ENCODE results near the gene TSPAN2. TPM values are rescaled to one million over a fixed set of nuclear protein-coding genes. Genes with fewer than 3 reads are reported as not detected.

Gene TSPAN2
- total RNA-seq, 1 donor: 0.18 TPM

GRCh38 chr1:115063228-115063901 is 25.9 kb downstream of the TSPAN2 start:
- no peak overlapping the region for H3K4me3 ChIP-seq (ENCODE audit: low read depth, low read length)
- no peak for TF ChIP-seq CTCF (IDR thresholded peaks at IDR 0.05; ENCODE audit: insufficient read depth, low read length)
- no peak for DNase-seq (ENCODE audit: low read depth)

- TF ChIP-seq CTCF (IDR thresholded peaks at IDR 0.05; ENCODE audit: insufficient read depth, low read length): no peak
- no peak overlapping the region for H3K4me3 ChIP-seq (ENCODE audit: low read depth, low read length)
- peak; percentile 30 for DNase-seq (ENCODE audit: low read depth)
Observed at GRCh38 chr1:115062542-115063004, 26.7 kb downstream of the TSPAN2 start.

DNA sequence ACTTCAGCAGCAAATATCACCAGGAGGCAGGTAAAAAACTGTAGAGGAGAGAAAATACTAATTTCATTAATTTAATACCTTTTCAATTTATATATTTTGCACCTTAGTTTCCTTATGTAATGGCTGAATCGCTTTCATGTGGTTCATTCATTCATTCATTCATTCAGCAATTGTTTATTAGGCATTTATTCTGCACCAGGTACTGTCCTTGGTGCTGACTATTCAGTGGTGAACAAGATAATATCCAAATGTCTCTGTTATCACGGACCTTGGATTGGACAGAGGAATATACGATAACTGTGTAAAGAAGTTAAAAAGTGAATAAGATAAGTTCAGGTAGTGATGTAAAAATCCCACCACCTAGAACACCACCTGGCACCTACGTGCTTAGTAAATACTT is 28.8 kb downstream of the TSPAN2 start:
- no peak for DNase-seq (ENCODE audit: low read depth)
- no peak overlapping the region for H3K4me3 ChIP-seq (ENCODE audit: low read depth, low read length)
- TF ChIP-seq CTCF (IDR thresholded peaks at IDR 0.05; ENCODE audit: insufficient read depth, low read length): no peak

- H3K4me3 ChIP-seq (ENCODE audit: low read depth, low read length): no peak overlapping the region
- DNase-seq (ENCODE audit: low read depth): no peak
- TF ChIP-seq CTCF (IDR thresholded peaks at IDR 0.05; ENCODE audit: insufficient read depth, low read length): no peak
Observed at GRCh38 chr1:115059316-115059715, 30.0 kb downstream of the TSPAN2 start.

- TF ChIP-seq CTCF (IDR thresholded peaks at IDR 0.05; ENCODE audit: insufficient read depth, low read length): no peak
- no peak for DNase-seq (ENCODE audit: low read depth)
- no peak overlapping the region for H3K4me3 ChIP-seq (ENCODE audit: low read depth, low read length)
Observed at GRCh38 chr1:115057661-115058254, 31.5 kb downstream of the TSPAN2 start.

DNA sequence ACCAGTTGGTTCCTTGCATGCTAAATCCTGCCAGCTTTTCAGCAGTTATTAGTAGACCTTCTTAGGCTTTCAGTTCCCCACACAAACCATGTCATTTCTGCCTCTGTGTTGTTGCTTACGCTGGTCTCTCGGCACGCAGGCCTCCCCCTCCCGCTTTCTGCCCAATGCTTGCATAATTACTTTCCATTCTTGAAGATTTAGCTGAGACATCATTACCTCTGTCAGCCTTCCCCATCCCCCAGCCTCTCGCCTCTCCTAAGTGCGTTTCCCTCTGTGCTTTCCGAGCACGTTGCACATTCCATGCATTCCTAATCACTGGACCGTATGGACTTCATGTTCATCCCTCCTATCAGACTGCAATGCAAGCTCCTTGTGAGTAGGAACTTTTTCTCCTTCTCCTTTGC is 32.9 kb downstream of the TSPAN2 start:
- no peak overlapping the region for H3K4me3 ChIP-seq (ENCODE audit: low read depth, low read length)
- peak; percentile 35 for DNase-seq (ENCODE audit: low read depth)
- TF ChIP-seq CTCF (IDR thresholded peaks at IDR 0.05; ENCODE audit: insufficient read depth, low read length): no peak

Measured in fibroblast of the aortic adventitia (primary cell).